Measurements from ENCODE around the gene TELO2.

Gene TELO2

DNA sequence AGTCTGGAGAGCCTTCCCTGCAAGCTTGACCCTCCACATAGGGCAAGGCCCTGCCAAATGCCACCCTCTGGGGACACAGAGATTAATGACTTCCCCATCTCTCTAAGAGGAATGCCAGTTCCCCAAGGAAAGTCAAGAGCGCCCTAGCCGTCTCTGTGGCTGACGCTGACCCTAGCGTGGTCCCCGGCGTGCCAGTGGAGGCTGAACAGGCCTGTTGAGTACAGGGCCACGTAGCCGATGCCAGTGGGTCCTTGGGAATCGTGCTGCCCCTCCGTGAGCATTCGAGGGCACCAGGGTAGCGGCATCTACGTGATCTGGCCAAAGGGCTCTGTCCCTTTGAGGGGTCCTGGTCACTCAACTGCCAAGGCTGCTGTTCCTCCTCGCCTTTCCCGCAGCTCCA is 57.5 kb downstream of the TELO2 start:
- in situ Hi-C loops (cut with MboI; ENCODE audit: low sequenced_read_pairs): no loop called here

DNA sequence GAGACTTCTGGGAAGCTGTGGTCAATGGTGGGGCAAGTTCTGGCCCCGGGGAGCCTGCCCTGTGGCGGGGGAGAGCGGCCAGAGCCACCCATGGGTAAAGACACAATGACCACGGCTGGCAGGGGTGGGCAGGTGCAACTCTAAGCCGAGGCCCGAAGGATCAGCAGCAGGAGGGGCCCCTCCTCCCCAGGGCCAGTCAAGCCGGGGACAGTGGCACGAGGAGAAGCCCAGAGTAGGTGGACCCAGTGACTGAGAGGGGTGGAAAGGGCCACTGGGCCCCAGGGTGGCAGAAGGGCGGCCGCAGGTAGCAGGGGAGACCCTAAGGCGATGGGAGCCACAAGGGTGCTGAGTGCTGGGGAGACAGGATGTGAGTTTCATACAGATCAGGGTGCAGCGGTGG is 58.0 kb downstream of the TELO2 start:
- in situ Hi-C loops (cut with MboI; ENCODE audit: low sequenced_read_pairs): no loop called here

DNA sequence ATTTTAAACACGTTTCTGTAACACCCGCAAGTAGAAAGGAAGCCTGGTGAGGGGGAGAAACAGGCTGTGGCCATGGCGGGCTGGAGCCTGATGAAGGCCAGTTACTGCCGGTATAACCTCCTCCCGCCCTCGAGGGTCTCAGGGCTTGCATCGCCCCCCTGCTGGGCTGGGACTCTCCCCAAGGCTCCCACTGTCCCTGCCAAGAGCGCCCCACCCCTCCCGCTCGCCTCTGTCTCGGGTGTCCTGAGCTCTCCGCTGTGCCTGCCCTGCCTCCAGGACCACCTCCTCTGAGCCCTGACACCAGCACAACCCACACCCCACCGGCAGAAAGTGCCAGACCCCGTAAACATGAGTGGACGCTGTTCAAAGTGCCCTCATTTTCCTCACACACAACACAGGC is 59.0 kb downstream of the TELO2 start:
- in situ Hi-C loops (cut with MboI; ENCODE audit: low sequenced_read_pairs): no loop called here

DNA sequence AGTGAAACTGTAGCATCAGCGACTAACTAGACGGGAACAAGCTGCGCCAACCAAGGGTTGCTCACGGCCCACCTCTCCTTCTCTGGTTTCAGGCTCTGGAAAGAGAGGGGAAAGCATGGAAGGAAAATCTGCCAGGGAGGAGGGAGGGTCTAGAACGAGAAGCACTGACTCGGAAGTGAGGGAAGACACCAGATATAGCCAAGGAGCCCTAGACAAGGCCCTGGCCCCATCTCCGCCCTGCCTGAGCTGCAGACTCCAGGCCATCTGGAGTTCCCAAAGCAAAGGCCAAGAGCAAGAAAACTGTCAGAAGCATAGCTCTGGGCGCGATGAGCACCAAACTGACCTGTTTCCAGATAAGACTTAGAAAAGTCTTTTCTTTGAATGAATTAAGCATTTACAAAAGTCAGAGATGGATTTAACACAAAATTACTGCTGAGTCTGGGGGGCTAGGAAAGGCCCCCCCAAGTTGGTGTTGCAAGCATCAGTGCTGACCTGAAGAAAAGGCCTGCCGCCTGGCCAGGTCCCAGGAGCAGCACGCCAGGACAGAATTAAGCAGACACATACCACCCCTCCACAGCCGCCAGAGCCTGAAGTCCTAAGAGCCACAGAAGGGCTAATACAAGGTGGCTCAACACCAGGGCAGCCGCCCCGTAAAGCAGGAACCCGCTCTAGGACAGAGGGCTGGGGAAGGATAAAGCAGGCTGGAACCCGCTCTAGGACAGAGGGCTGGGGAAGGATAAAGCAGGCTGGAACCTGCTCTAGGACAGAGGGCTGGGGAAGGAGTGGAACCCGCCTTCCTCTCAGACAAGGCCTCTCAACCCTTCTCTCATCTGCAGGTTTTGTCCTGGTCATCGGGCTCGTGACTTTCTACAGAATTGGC is 61.0 kb downstream of the TELO2 start:
- in situ Hi-C loops (cut with MboI; ENCODE audit: low sequenced_read_pairs): no loop called here

DNA sequence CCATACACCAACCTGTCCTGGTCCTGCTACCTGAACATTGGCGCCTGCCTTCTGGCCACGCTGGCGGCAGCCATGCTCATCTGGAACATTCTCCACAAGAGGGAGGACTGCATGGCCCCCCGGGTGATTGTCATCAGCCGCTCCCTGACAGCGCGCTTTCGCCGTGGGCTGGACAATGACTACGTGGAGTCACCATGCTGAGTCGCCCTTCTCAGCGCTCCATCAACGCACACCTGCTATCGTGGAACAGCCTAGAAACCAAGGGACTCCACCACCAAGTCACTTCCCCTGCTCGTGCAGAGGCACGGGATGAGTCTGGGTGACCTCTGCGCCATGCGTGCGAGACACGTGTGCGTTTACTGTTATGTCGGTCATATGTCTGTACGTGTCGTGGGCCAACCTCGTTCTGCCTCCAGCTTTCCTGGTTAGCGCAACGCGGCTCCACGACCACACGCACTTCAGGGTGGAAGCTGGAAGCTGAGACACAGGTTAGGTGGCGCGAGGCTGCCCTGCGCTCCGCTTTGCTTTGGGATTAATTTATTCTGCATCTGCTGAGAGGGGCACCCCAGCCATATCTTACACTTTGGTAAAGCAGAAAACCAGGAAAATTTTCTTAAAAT is 61.8 kb downstream of the TELO2 start:
- in situ Hi-C loops (cut with MboI; ENCODE audit: low sequenced_read_pairs): no loop called here

DNA sequence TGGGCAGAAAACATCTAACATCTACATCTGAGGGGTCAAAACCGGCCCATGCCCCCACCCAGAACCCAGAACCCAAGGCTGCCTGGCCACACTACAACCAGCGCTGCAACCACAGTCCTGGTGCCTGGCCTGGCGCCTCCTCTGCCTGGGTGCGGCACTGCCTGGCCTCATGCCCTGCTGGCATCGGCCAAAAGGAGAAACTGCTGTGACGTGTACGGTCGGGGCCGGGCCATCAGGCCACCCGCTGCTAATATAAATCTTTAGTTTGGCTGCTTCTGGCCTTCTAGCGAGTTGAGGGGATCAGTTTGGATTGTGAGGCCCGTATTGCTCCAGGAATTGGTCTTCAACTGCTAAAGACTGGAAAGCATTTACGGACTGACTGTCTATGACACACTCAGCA is 63.1 kb downstream of the TELO2 start:
- in situ Hi-C loops (cut with MboI; ENCODE audit: low sequenced_read_pairs): no loop called here

DNA sequence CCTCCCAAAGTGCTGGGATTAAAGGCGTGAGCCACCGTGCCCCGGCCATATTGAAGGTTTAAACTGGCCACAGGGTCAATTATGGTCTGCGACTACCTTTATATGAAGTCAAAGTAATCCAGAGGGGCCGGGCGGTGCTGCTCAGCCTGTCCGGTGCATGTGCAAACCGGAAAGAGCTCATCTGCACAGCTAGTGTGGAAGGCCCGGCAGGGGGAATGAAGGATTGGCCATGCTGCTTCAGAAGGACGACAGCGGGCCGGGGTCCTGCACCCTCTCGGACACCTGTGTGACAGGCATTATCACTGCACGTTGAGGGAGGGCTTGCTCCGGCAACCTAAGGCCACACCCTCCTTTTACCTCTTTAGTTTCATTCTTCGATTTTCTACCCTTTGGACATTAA is 63.9 kb downstream of the TELO2 start:
- in situ Hi-C loops (cut with MboI; ENCODE audit: low sequenced_read_pairs): no loop called here

DNA sequence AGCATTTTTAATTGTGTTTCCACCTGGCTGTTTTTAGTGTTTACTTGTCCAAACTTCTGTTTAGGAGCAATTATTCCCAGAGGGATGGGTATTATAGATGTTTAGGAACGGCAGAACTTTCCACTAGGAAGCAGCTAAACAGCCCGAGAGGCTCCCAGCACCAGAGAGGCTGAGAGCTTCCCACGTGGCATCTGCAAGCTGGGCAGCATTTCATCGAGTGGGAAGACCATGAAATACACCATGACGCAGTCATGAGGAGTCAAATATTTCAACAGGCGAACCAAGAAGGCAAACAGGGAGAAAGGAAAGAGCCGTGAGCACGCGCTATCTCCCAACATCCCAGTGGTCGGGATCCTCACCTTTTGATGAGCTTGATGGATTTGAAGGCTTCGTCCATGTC is 64.4 kb downstream of the TELO2 start:
- in situ Hi-C loops (cut with MboI; ENCODE audit: low sequenced_read_pairs): no loop called here

DNA sequence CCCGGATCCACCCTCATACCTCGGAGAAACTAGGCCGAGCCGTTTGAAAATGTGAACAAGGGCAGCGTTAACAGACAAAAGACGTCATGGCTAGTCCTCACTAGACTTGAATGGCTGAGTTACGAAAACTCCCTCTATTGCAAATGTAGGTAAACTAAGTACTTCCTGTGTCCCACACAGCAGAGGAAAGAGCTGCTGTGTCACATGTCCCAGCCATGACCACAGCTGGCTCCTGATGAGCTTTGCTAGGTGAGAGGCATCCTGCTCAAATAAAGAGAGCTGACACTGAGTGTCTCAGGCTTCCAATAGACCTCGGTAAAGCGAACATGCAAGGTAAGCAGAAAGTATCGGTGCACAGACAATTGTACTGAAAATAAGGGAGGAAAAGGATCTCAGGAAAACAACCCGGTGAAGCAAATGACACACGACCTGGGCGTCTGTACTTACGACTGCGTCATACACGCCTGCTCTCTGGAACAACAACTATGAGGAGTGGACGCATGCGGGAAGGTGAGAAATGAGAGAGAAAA is 66.4 kb downstream of the TELO2 start:
- in situ Hi-C loops (cut with MboI; ENCODE audit: low sequenced_read_pairs): no loop called here
